ENCODE data around the gene SH3BGRL3. TPM values are rescaled to one million over a fixed set of nuclear protein-coding genes. Genes with fewer than 3 reads are reported as not detected.

SH3BGRL3 gene
- total and polyA plus RNA-seq, 8 donors, result 90.4 to 347 (median 110) TPM

DNA sequence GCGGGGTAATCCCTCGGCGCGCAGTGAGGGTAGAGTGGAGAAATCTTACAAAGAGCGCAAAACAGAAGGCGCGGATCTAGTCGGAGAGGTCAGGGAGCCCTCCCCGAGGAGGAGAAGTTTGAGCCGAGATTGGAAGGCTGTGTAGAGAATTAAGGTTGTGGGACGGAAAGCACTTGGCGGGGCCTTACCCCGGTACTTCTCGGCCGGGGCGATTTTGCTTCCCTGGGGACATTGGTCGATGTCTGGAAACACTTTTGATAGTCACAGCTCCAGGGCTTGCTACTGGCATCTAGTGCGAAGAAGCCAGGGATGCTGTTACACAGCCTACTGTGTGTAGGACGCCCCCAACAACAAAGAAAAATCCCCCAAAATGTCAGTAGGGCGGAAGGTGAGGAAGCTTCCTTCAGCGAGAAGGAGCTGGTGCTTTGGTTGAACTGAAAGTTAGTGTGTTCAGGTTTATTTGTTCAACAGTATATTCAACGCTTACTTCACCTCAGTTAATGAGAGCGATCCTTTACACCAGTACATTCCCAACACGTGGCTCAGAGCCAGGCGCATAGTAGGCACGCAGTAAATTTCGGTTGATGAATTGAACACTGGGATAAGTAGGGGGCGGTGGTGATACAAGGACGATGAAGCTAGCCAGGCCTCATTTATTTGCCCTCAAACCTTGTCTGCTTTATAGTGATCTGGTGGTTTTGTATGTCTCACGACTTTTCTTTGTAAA lies 45.1 kb upstream of the SH3BGRL3 start:
- TF ChIP-seq, protein P1, sequence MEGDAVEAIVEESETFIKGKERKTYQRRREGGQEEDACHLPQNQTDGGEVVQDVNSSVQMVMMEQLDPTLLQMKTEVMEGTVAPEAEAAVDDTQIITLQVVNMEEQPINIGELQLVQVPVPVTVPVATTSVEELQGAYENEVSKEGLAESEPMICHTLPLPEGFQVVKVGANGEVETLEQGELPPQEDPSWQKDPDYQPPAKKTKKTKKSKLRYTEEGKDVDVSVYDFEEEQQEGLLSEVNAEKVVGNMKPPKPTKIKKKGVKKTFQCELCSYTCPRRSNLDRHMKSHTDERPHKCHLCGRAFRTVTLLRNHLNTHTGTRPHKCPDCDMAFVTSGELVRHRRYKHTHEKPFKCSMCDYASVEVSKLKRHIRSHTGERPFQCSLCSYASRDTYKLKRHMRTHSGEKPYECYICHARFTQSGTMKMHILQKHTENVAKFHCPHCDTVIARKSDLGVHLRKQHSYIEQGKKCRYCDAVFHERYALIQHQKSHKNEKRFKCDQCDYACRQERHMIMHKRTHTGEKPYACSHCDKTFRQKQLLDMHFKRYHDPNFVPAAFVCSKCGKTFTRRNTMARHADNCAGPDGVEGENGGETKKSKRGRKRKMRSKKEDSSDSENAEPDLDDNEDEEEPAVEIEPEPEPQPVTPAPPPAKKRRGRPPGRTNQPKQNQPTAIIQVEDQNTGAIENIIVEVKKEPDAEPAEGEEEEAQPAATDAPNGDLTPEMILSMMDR (IDR thresholded peaks at IDR 0.05), result no peak
- Histone ChIP-seq H3K27ac (peak overlapping the region; percentile 89 to 92), H3K4me3 (peak overlapping the region; percentile 72 to 79), H3K4me1 (peaks cover 5 to 28% of the 10 kb centered on the region in 2 donors), H3K27me3 (no peaks in the 10 kb centered on the region), H3K36me3 (no peaks in the 10 kb centered on the region), H3K9me3 (no peaks in the 10 kb centered on the region)
- peak in 2 of 4 donors; percentile 16 to 35 for DNase-seq
- intact Hi-C loops (cut with DNase I), result no loop called here
- ATAC-seq, result peak; percentile 1

DNA sequence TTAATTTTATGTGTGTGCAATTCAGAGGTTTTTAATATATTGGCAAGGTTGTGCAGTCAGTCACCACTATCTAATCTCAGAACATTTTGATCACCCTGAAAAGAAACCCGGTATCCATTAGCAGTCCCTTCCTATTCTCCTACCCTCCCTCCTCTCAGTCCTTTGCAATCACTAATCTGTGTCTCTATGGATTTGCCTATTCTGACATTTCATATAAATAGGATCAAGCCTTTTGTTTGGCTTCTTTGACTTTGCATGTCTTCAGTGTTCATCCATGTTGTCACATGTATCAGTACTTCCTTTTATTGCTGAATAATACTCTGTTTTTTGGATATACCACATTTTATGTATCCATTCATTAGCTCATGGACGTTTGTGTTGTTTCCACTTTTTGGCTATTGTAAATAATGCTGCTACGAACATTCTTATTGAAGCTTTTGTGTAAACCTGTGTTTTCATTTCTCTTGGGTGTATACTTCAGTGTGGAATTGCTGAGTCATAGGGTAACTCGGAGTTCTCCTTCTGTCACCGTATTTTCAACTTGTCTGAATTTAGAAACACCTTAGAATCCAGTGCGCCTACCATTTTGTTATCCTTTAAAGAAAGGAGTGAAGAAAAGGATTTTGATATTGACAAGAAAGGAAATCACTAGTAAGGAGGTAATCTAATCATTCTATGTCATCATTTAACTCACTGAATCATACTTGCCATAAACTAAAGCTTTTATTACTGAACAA lies 42.5 kb upstream of the SH3BGRL3 start:
- ATAC-seq, result no peak
- no peak for DNase-seq
- Histone ChIP-seq H3K9me3 (no peaks in the 10 kb centered on the region), H3K27me3 (no peaks in the 10 kb centered on the region), H3K36me3 (peaks cover 0 to 3% of the 10 kb centered on the region in 2 donors), H3K4me1 (peaks cover 5 to 28% of the 10 kb centered on the region in 2 donors), H3K27ac (peak overlapping the region in 1 of 2 donors; percentile 34), H3K4me3 (no peak overlapping the region)
- intact Hi-C loops (cut with DNase I), result no loop called here
- TF ChIP-seq, protein P1 (IDR thresholded peaks at IDR 0.05), result no peak

DNA sequence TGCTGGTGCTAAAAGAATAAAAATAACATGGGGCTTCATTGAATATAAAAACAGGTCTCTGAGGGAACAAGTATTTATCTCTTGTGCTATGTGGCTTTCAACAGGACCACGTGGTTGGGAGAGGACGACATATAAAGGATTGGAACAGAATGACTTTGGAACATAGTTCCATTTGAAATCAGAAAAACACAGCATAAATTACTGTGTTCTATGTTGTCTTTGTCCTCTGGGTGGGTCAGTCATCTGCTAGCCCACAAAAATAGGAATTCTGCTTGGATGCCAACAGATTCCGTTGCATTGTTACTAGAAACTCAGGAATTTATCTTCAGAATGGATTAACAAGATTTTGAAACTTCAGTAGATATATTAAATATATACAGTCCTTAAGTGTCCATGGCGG lies 40.0 kb upstream of the SH3BGRL3 start:
- H3K27me3 ChIP-seq, result no peaks in the 10 kb centered on the region
- TF ChIP-seq, protein P1 (IDR thresholded peaks at IDR 0.05), result no peak

DNA sequence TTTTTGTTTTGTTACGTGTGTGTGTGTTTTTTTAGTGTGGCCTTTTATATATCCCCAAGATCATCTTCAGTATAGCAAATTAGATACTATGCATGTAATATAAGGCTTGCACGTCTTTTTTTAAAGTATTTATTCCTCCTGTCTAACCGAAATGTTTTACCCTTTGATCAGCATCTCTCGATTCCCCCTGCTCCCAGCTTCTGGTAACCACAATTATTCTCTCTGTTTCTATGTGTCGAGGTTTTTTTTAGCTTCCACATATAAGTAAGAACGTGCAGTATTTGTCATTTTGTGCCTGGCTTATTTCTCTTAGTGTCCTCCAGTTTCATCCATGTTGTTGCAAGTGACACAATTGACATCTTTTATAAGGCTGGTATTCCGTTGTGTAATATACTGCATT lies 27.2 kb upstream of the SH3BGRL3 start:
- no peak overlapping the region for H3K4me3 ChIP-seq
- H3K9me3 ChIP-seq, result no peaks in the 10 kb centered on the region
- DNase-seq (no peak), ATAC-seq (no peak)
- no peaks in the 10 kb centered on the region for H3K27me3 ChIP-seq
- no peaks in the 10 kb centered on the region for H3K4me1 ChIP-seq
- intact Hi-C loops (cut with DNase I), result no loop called here
- TF ChIP-seq, protein P1 (IDR thresholded peaks at IDR 0.05), result no peak
- peaks cover 0 to 40% of the 10 kb centered on the region in 2 donors for H3K36me3 ChIP-seq
- no peak overlapping the region for H3K27ac ChIP-seq

More for the DNA sequence above, 40.0 kb upstream of the SH3BGRL3 start:
- intact Hi-C loops (cut with DNase I), result no loop called here
- Histone ChIP-seq H3K9me3 (no peaks in the 10 kb centered on the region), H3K27ac (no peak overlapping the region), H3K4me3 (no peak overlapping the region), H3K36me3 (peaks cover 0 to 14% of the 10 kb centered on the region in 2 donors), H3K4me1 (peaks cover 4 to 20% of the 10 kb centered on the region in 2 donors)
- no peak for ATAC-seq
- DNase-seq, result no peak

DNA sequence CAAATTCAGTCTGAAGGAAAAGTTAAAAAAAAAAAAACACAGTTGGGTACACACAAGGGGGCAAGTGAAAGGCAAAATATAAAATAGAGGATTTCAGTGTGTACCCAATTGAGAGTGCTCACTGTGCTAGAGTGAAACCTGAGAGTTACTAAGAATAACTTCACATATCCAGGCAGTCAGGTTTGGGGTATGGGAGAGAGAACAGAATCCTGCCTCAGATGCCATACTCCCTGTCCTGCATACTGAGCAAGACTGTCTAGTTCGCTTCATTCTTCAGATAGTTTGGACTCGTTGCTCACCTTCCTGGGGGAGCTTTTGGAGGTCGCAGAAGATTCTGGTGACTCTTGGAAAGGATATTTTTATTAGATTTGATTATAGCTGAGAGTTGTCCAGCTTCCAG lies 25.5 kb upstream of the SH3BGRL3 start:
- peaks cover 0 to 6% of the 10 kb centered on the region in 2 donors for H3K4me1 ChIP-seq
- H3K4me3 ChIP-seq, result no peak overlapping the region
- H3K27me3 ChIP-seq, result no peaks in the 10 kb centered on the region
- peak; percentile 77 for ATAC-seq
- intact Hi-C loops (cut with DNase I), result no loop called here
- peaks cover 0 to 51% of the 10 kb centered on the region in 2 donors for H3K36me3 ChIP-seq
- H3K27ac ChIP-seq, result no peak overlapping the region
- DNase-seq, result no peak
- TF ChIP-seq, protein P1 (IDR thresholded peaks at IDR 0.05), result no peak
- no peaks in the 10 kb centered on the region for H3K9me3 ChIP-seq

Data from left lung (tissue), 10 donors.